IPS-18c (cell line): ENCODE data around the gene RAD51B.

Experiments
- H3K4me3 ChIP-seq: 2 replicates; pipeline ENCODE4 v1.7.0; 2013; ENCODE audit warnings: low read depth, mild to moderate bottlenecking, low read length, moderate library complexity; ENCODE audit not compliant: insufficient read depth
- H3K9me3 ChIP-seq: one replicate; pipeline ENCODE4 v1.6.1; 2013; ENCODE audit warnings: mild to moderate bottlenecking, low read length, moderate library complexity; ENCODE audit not compliant: control insufficient read depth, insufficient read depth

Gene RAD51B

GRCh38 chr14:68593806-68594536 is 774.4 kb downstream of the RAD51B start:
- Histone ChIP-seq H3K4me3 (no peak overlapping the region), H3K9me3 (no peaks in the 10 kb centered on the region)

DNA sequence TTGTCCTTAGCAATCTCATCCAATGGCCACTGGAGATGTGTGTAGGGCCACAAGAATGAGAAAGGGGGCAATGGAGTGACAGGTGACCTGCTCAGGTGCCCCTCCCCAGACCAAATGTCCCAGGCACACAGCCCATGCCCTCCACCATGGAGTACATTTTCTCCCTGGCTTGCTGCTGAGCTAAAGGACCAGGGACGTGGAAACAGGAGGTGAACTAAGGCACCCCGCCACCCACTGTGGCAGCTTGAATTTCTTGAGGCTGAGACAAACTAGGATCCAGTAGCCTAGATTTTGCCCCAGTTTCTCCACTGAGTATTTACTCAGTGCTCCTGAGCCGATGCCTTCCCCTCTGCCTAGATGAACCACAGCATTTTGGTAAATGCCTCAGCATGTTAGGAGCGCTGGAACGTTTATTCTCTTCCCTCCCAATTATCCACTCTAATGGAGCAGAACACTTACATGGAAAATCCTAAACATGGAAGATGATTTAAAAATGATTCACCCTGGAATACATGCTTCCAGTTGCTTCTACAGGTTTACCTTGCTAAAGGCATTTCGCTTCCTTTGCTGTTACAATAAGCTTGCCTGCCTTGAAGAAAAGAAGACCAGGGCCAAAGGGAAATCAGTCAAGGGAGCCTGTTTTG is 775.3 kb downstream of the RAD51B start:
- no peaks in the 10 kb centered on the region for H3K9me3 ChIP-seq
- H3K4me3 ChIP-seq: no peak overlapping the region

DNA sequence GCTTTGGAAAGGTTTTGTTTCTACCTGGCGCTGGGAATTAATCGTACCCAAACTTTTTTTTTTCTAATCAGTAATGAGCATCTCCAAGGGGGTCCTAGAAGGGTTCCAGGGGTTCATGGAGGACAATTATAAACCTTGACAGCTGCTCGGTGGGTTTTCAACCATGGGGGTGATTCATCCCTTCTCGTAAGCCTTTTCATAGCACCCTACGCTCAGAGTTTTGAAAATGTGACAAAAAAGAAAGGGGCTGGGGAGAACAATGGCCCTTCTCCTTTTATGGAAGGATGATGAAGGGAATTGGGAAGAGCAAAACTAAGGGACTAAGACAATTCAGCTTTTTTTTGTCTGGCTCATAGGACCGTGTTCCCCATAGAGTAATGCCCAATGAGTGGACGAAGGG is 776.6 kb downstream of the RAD51B start:
- Histone ChIP-seq H3K9me3 (no peaks in the 10 kb centered on the region), H3K4me3 (no peak overlapping the region)

DNA sequence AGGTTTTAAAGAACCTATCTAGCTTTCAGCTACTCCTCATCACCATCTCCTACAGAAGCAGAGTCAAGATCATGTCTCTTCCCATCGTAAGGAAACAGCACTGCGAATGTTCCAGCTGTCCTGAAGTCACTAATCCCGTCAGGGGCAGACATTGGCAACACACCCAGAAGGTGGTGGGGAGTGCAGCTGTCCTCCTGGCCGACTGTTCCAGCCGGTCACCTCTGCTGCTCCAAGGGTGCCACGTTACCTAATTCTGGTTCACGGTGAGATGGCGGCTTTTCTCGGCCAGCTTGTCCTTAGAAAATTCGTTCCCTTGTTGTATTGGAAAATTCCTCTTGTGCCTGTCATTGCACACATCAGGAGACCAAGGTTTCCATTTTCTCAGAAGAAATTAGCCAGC is 777.1 kb downstream of the RAD51B start:
- Histone ChIP-seq H3K9me3 (no peaks in the 10 kb centered on the region), H3K4me3 (no peak overlapping the region)

DNA sequence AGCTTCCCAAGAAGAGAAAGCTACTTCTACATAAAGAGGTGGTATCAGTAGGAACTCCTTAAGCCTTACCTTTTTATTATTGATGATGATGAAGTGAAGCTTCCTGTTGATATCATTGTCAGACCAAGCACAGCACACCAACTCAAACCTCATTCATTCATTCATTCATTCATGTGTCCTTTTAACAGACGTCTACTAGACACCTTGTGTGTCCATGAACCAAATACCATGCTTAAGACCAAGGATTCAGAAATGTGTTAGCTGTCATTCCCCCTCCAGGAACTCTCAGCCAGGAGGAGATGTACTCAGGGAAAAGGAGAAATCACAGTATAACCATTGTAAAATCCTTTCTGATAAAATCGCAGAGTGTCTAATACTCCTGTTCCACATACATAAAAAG is 778.5 kb downstream of the RAD51B start:
- Histone ChIP-seq H3K4me3 (no peak overlapping the region), H3K9me3 (no peaks in the 10 kb centered on the region)

- H3K4me3 ChIP-seq: no peak overlapping the region
These were observed 779.3 kb downstream of the RAD51B start for GRCh38 chr14:68598621-68599447.

GRCh38 chr14:68599896-68600610 is 780.5 kb downstream of the RAD51B start:
- peaks cover 3% of the 10 kb centered on the region for H3K9me3 ChIP-seq
- H3K4me3 ChIP-seq: no peak overlapping the region

More at GRCh38 chr14:68598621-68599447, 779.3 kb downstream of the RAD51B start:
- H3K9me3 ChIP-seq: no peaks in the 10 kb centered on the region

GRCh38 chr14:68602507-68602906 is 782.9 kb downstream of the RAD51B start:
- peaks cover 4% of the 10 kb centered on the region for H3K9me3 ChIP-seq
- no peak overlapping the region for H3K4me3 ChIP-seq

GRCh38 chr14:68603533-68604360 is 784.2 kb downstream of the RAD51B start:
- H3K4me3 ChIP-seq: no peak overlapping the region
- peaks cover 4% of the 10 kb centered on the region for H3K9me3 ChIP-seq

- Histone ChIP-seq H3K4me3 (no peak overlapping the region), H3K9me3 (peaks cover 4% of the 10 kb centered on the region)
These were observed 784.8 kb downstream of the RAD51B start for GRCh38 chr14:68604361-68604730.

- Histone ChIP-seq H3K4me3 (no peak overlapping the region), H3K9me3 (peaks cover 4% of the 10 kb centered on the region)
These were observed 785.2 kb downstream of the RAD51B start for GRCh38 chr14:68604822-68605221.

DNA sequence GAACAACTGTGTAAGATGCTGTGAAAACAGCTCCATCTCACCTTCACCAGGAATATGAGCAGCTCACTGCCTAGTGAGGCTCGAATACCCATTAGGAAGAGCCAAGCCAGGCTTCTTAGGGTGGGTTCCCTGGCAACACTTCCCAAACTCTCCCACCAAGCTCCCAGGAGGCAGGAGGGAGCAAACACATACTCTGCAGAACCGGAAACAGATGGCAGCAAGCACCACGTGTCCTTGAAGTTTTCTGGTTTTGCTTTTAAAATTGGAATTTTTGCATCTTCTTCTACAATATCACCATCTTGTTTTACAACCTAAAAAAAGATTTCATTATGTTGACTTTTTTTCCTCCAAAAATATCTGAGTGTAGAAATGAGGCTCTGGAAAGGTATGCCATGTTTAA is 786.6 kb downstream of the RAD51B start:
- Histone ChIP-seq H3K4me3 (no peak overlapping the region), H3K9me3 (peaks cover 4% of the 10 kb centered on the region)

- no peak overlapping the region for H3K4me3 ChIP-seq
- peaks cover 4% of the 10 kb centered on the region for H3K9me3 ChIP-seq
These were observed 787.1 kb downstream of the RAD51B start for GRCh38 chr14:68606644-68607043.

DNA sequence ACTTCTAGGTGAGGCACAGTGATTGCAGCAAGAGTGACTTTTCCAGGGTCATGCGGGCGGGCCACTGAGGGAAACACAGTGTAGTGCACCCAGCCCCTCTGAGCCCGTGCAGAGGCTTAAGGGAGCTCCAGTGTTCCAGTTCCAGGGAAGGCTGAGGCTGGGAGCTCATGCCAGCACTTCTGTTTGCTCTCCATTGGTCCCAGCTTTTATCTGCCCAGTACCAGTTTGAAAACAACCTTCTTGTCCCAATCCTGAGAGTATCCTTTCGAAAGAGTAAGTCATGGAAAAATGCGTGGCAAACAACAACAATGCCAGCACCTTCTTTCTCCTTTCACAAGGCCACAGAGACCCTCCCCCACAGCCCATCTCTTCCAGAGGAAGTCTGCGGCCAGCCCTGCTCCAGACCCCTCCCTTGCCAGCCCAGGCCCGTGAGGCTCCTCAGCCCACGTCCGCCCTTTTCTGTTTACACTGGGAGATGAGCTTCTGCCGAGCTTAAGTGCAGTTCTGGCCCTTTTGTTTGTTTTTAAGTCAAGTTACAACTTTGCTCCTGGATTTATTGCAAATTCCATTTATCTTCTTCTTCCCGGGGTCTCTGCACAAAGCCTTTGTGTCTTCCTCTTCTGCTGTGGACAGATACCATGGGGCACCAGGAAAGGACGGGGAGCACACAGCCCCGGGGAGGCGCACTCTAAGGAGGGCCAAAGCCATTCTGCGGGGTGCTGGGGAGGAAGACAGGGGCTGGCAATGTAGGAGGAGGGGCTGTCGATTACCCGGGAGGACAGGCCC is 787.7 kb downstream of the RAD51B start:
- peaks cover 4% of the 10 kb centered on the region for H3K9me3 ChIP-seq
- H3K4me3 ChIP-seq: no peak overlapping the region

DNA sequence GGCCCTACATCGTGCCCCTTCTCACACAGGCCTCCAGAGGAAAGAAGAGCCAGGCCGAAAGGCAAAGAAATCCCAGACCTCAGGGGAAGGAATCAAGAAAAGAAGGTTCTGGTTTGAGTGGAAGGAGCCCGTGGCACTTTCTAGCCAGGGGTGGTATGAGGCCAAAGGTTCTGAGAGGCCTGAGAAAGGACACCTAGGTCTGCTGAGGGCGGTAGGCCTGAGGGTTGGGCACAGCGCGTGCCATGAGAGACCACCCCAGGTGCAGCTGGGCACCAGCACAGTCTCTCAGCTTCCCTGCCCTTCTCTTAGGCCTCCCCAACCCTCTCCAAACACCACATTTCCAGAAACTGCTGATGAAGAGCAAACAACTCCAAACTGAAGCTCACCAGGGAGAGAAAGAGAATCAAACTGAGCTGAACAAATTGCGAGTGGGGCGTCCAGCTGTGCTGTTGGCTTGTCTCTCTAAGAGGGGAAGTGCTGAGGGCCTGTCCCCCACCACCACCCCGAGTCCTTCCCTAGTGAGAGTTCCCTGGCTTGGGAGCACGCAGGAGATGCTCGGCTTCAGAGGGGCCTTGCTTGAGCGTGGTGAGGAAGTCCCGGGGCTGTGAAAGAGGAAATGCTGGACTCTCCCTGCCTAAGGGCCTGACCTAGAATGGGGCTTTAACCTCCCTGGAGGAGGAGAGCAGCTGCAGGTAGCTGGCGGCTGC is 788.4 kb downstream of the RAD51B start:
- no peak overlapping the region for H3K4me3 ChIP-seq
- peaks cover 4% of the 10 kb centered on the region for H3K9me3 ChIP-seq
